K562 (cell line): ENCODE results near the gene PLXNB2. TPM values are rescaled to one million over a fixed set of nuclear protein-coding genes. Genes with fewer than 3 reads are reported as not detected.

ENCODE experiments used
- CCNT2 ChIP-seq: IDR thresholded peaks from 2 replicates; pipeline ENCODE4 v1.6.1; 2011; ENCODE audit warnings: borderline replicate concordance, low read depth, mild to moderate bottlenecking, moderate library complexity, mixed read lengths, low read length; ENCODE audit not compliant: insufficient read length; ENCODE audit errors: extremely low read depth
- CEBPB ChIP-seq: fragments of 450-650 bp; IDR thresholded peaks from 2 replicates; pipeline ENCODE4 v1.6.1; 2016; ENCODE audit warnings: missing genetic modification characterization, missing compliant biosample characterization
- PHF8 ChIP-seq: fragments of 200-600 bp; sonication (generic); IDR thresholded peaks from 2 replicates; pipeline ENCODE4 v1.6.1; 2012; ENCODE audit warnings: mixed run types, mild to moderate bottlenecking, inconsistent platforms, low read length, moderate library complexity, borderline replicate concordance
- POLR2B ChIP-seq: fragments of 450-650 bp; IDR thresholded peaks from 2 replicates; pipeline ENCODE4 v1.6.1; 2018; ENCODE audit warnings: low read depth; ENCODE audit not compliant: partially characterized antibody
- SIN3A ChIP-seq, 2 experiments: fragments of 150-350 bp in 1 of 2; IDR thresholded peaks; 2 replicates each; pipeline ENCODE4 v1.6.1; 2011 to 2016; ENCODE audit warnings: borderline replicate concordance in 2 of 2, low read depth in 2 of 2, low read length in 2 of 2, mild to moderate bottlenecking in 2 of 2, moderate library complexity in 2 of 2; ENCODE audit not compliant: control insufficient read depth in 1 of 2
- TAF1 ChIP-seq: IDR thresholded peaks from 2 replicates; pipeline ENCODE4 v1.6.1; 2011; ENCODE audit warnings: mild to moderate bottlenecking, low read length, moderate library complexity; ENCODE audit not compliant: insufficient read depth, control insufficient read depth, severe bottlenecking; ENCODE audit errors: extremely low read depth
- ZNF699 ChIP-seq: fragments of 250-450 bp; sonication (Bioruptor Pico); IDR thresholded peaks from 2 replicates; pipeline ENCODE4 v1.8.0; 2021; ENCODE audit warnings: mild to moderate bottlenecking, moderate library complexity; ENCODE audit not compliant: insufficient replicate concordance
- polyA plus RNA-seq, 8 experiments: library from polyadenylated mRNA; depleted of rRNA in 4 of 8; stranded (reverse) in 5 of 8; unstranded in 3 of 8; fragments of >200 nt; fragmentation: Nextera tagmentation in 2 of 8; fragmentation: Illumina TruSeq in 1 of 8; extraction: Ambion mirVana in 2 of 8; extraction: Trizol in 1 of 8; gene quantifications; 2 replicates each; pipeline versions ENCODE4 v1.2.1 to v1.2.3, GENCODE V29; 2011 to 2014; ENCODE audit warnings: inconsistent platforms in 1 of 8, missing spikeins in 1 of 8
- total RNA-seq, 7 experiments: library from RNA; depleted of rRNA in 6 of 7; stranded (reverse); fragments of >200 nt in 6 of 7; fragmentation: Illumina TruSeq in 2 of 7; extraction: Trizol in 2 of 7; gene quantifications; 2 replicates each; pipeline versions ENCODE4 v1.2.1 to v1.2.3, GENCODE V29; 2011 to 2021; ENCODE audit warnings: low replicate concordance in 1 of 7
- TF ChIP-seq, protein P1 (sequence below): fragments of 450-650 bp; IDR thresholded peaks from 2 replicates; pipeline ENCODE4 v1.6.1; 2016; ENCODE audit warnings: mild to moderate bottlenecking, moderate library complexity
- TF ChIP-seq, protein P2 (sequence below): fragments of 200-800 bp; sonication (Bioruptor generic); IDR thresholded peaks from 2 replicates; pipeline ENCODE4 v1.6.1; 2017; ENCODE audit warnings: missing genetic modification characterization, missing compliant biosample characterization
- TF ChIP-seq, protein P3 (sequence below): fragments of 450-650 bp; IDR thresholded peaks from 2 replicates; pipeline ENCODE4 v1.6.1; 2016; ENCODE audit warnings: borderline replicate concordance

The PLXNB2 gene
- total and polyA plus RNA-seq, 9 of the 15 experiments (the other 6 are each of a cell fraction or from before 2014, with no cell fraction given) = 0.15 to 45.1 (median 13.6) TPM

DNA sequence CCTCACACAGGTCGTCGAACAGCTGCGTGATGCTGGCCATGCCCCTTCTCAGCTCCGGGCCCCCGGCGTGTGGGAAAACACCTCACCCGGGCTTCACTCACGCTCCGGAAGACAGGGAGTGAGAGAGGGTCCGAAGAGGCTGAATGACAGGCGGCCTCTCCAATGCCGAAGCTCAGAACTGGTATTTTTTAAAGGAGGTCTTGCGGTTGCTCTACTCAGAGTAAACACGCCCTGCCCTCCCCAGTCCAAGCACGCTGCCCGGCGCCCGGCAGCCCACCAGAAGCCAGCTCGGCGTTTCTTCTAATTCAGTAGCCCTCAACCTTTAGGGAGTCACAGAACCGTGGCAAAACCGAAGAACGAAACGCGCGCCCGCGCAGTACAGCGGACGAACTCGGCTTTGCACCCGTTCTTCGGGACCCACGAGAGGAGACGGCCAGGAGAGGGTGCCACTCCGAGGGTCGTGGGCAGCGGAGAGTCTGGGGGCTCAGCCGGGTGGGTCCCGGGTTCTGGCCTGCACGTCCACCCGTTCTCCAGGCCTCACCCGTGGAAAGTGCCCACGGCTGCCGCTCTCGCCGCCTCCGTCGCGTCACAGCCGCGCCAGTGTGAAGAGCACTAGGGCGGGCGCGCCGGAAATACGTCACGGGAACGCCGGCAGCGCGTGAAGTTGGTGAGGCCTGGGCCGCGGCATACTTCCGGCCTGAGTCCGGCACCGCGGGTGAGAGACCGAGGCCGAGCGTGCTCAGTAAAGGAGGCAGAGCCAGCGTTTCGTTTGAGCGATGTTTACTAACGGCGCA lies 62.8 kb downstream of the PLXNB2 start, which contains the start of gene TUBGCP6 (continued):
- TF ChIP-seq, protein P1, sequence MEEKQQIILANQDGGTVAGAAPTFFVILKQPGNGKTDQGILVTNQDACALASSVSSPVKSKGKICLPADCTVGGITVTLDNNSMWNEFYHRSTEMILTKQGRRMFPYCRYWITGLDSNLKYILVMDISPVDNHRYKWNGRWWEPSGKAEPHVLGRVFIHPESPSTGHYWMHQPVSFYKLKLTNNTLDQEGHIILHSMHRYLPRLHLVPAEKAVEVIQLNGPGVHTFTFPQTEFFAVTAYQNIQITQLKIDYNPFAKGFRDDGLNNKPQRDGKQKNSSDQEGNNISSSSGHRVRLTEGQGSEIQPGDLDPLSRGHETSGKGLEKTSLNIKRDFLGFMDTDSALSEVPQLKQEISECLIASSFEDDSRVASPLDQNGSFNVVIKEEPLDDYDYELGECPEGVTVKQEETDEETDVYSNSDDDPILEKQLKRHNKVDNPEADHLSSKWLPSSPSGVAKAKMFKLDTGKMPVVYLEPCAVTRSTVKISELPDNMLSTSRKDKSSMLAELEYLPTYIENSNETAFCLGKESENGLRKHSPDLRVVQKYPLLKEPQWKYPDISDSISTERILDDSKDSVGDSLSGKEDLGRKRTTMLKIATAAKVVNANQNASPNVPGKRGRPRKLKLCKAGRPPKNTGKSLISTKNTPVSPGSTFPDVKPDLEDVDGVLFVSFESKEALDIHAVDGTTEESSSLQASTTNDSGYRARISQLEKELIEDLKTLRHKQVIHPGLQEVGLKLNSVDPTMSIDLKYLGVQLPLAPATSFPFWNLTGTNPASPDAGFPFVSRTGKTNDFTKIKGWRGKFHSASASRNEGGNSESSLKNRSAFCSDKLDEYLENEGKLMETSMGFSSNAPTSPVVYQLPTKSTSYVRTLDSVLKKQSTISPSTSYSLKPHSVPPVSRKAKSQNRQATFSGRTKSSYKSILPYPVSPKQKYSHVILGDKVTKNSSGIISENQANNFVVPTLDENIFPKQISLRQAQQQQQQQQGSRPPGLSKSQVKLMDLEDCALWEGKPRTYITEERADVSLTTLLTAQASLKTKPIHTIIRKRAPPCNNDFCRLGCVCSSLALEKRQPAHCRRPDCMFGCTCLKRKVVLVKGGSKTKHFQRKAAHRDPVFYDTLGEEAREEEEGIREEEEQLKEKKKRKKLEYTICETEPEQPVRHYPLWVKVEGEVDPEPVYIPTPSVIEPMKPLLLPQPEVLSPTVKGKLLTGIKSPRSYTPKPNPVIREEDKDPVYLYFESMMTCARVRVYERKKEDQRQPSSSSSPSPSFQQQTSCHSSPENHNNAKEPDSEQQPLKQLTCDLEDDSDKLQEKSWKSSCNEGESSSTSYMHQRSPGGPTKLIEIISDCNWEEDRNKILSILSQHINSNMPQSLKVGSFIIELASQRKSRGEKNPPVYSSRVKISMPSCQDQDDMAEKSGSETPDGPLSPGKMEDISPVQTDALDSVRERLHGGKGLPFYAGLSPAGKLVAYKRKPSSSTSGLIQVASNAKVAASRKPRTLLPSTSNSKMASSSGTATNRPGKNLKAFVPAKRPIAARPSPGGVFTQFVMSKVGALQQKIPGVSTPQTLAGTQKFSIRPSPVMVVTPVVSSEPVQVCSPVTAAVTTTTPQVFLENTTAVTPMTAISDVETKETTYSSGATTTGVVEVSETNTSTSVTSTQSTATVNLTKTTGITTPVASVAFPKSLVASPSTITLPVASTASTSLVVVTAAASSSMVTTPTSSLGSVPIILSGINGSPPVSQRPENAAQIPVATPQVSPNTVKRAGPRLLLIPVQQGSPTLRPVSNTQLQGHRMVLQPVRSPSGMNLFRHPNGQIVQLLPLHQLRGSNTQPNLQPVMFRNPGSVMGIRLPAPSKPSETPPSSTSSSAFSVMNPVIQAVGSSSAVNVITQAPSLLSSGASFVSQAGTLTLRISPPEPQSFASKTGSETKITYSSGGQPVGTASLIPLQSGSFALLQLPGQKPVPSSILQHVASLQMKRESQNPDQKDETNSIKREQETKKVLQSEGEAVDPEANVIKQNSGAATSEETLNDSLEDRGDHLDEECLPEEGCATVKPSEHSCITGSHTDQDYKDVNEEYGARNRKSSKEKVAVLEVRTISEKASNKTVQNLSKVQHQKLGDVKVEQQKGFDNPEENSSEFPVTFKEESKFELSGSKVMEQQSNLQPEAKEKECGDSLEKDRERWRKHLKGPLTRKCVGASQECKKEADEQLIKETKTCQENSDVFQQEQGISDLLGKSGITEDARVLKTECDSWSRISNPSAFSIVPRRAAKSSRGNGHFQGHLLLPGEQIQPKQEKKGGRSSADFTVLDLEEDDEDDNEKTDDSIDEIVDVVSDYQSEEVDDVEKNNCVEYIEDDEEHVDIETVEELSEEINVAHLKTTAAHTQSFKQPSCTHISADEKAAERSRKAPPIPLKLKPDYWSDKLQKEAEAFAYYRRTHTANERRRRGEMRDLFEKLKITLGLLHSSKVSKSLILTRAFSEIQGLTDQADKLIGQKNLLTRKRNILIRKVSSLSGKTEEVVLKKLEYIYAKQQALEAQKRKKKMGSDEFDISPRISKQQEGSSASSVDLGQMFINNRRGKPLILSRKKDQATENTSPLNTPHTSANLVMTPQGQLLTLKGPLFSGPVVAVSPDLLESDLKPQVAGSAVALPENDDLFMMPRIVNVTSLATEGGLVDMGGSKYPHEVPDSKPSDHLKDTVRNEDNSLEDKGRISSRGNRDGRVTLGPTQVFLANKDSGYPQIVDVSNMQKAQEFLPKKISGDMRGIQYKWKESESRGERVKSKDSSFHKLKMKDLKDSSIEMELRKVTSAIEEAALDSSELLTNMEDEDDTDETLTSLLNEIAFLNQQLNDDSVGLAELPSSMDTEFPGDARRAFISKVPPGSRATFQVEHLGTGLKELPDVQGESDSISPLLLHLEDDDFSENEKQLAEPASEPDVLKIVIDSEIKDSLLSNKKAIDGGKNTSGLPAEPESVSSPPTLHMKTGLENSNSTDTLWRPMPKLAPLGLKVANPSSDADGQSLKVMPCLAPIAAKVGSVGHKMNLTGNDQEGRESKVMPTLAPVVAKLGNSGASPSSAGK = peak; percentile 66
- TF ChIP-seq PHF8 = peak; percentile 88; the same call in 1 of the 2 replicates
- no peak for TF ChIP-seq ZNF699 (CRISPR knock-in tag)
- TF ChIP-seq SIN3A (IDR thresholded peaks at IDR 0.05; ENCODE audit: borderline replicate concordance in 2 of 2, control insufficient read depth in 1 of 2, low read depth in 2 of 2, low read length in 2 of 2) = peak; percentile 55 to 87; a peak in 2 of 4 replicates
- TF ChIP-seq, protein P2, sequence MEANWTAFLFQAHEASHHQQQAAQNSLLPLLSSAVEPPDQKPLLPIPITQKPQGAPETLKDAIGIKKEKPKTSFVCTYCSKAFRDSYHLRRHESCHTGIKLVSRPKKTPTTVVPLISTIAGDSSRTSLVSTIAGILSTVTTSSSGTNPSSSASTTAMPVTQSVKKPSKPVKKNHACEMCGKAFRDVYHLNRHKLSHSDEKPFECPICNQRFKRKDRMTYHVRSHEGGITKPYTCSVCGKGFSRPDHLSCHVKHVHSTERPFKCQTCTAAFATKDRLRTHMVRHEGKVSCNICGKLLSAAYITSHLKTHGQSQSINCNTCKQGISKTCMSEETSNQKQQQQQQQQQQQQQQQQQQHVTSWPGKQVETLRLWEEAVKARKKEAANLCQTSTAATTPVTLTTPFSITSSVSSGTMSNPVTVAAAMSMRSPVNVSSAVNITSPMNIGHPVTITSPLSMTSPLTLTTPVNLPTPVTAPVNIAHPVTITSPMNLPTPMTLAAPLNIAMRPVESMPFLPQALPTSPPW (CRISPR knock-in tag) = peak; percentile 61
- no peak for TF ChIP-seq CEBPB (tag)
- TF ChIP-seq, protein P3, sequence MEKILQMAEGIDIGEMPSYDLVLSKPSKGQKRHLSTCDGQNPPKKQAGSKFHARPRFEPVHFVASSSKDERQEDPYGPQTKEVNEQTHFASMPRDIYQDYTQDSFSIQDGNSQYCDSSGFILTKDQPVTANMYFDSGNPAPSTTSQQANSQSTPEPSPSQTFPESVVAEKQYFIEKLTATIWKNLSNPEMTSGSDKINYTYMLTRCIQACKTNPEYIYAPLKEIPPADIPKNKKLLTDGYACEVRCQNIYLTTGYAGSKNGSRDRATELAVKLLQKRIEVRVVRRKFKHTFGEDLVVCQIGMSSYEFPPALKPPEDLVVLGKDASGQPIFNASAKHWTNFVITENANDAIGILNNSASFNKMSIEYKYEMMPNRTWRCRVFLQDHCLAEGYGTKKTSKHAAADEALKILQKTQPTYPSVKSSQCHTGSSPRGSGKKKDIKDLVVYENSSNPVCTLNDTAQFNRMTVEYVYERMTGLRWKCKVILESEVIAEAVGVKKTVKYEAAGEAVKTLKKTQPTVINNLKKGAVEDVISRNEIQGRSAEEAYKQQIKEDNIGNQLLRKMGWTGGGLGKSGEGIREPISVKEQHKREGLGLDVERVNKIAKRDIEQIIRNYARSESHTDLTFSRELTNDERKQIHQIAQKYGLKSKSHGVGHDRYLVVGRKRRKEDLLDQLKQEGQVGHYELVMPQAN = peak; percentile 61; the same call in 1 of the 2 replicates
- TF ChIP-seq POLR2B = peak; percentile 84
- peak; percentile 43 for TF ChIP-seq CCNT2
- peak; percentile 64 for TF ChIP-seq TAF1
